DND-41 (cell line): ENCODE measurements around the gene CDCP1.

Experiments used
- ATAC-seq: fragments of 200-7000 bp; cut with Tn5 transposase; 3 replicates; pipeline ENCODE4 v1.9.1; 2021; ENCODE audit warnings: low read depth; ENCODE audit not compliant: insufficient read depth
- DNase-seq: peaks from one replicate; pipeline ENCODE4 v3.0.0-alpha.2; 2020
- H2AFZ ChIP-seq: 2 replicates; pipeline ENCODE4 v1.6.0; 2012; ENCODE audit warnings: low read depth, low read length
- H3K27ac ChIP-seq: 2 replicates; pipeline ENCODE4 v1.5.1; 2012; ENCODE audit warnings: low read length, inconsistent platforms
- H3K27me3 ChIP-seq: fragments of 200-600 bp; sonication (generic); 2 replicates; pipeline ENCODE4 v1.6.0; 2012; ENCODE audit warnings: low read length, mild to moderate bottlenecking, inconsistent platforms; ENCODE audit not compliant: insufficient read depth, poor library complexity
- H3K36me3 ChIP-seq: 2 replicates; pipeline ENCODE4 v1.5.1; 2012; ENCODE audit warnings: low read length, inconsistent platforms; ENCODE audit not compliant: insufficient read depth
- H3K4me1 ChIP-seq: 2 replicates; pipeline ENCODE4 v1.5.1; 2012; ENCODE audit warnings: mild to moderate bottlenecking, low read length; ENCODE audit not compliant: insufficient read depth
- H3K4me2 ChIP-seq: 2 replicates; pipeline ENCODE4 v1.6.0; 2012; ENCODE audit warnings: mild to moderate bottlenecking, moderate library complexity, low read length, inconsistent platforms; ENCODE audit not compliant: insufficient read depth
- H3K4me3 ChIP-seq, 2 experiments: fragments of 200-600 bp in 1 of 2; shearing (Covaris generic) in 1 of 2; 2 replicates each; pipeline ENCODE4 v1.5.1; 2012 to 2016; ENCODE audit warnings: inconsistent platforms in 2 of 2, low read length in 2 of 2, mild to moderate bottlenecking in 2 of 2, low read depth in 1 of 2, moderate library complexity in 1 of 2
- H3K79me2 ChIP-seq: 2 replicates; pipeline ENCODE4 v1.6.0; 2012; ENCODE audit warnings: low read length, inconsistent platforms; ENCODE audit not compliant: insufficient read depth
- H3K9ac ChIP-seq: 2 replicates; pipeline ENCODE4 v1.6.0; 2012; ENCODE audit warnings: low read depth, mild to moderate bottlenecking, inconsistent platforms, low read length, moderate library complexity
- H3K9me3 ChIP-seq: 2 replicates; pipeline ENCODE4 v1.5.1; 2012; ENCODE audit warnings: low read length, moderate library complexity, mild to moderate bottlenecking, inconsistent platforms; ENCODE audit not compliant: insufficient read depth, severe bottlenecking
- H4K20me1 ChIP-seq: 2 replicates; pipeline ENCODE4 v1.6.0; 2012; ENCODE audit warnings: low read length; ENCODE audit not compliant: insufficient read depth
- EZH2 ChIP-seq: IDR thresholded peaks from 3 replicates; pipeline ENCODE4 v1.6.1; 2012; ENCODE audit warnings: borderline replicate concordance, low read depth, mild to moderate bottlenecking, moderate library complexity, low read length, inconsistent platforms; ENCODE audit not compliant: severe bottlenecking
- TF ChIP-seq, protein P1 (sequence below): IDR thresholded peaks from 2 replicates; pipeline ENCODE4 v1.5.1; 2012; ENCODE audit warnings: borderline replicate concordance, low read length, moderate library complexity, mild to moderate bottlenecking; ENCODE audit not compliant: poor library complexity, severe bottlenecking; ENCODE audit errors: extremely low read depth

Gene CDCP1

DNA sequence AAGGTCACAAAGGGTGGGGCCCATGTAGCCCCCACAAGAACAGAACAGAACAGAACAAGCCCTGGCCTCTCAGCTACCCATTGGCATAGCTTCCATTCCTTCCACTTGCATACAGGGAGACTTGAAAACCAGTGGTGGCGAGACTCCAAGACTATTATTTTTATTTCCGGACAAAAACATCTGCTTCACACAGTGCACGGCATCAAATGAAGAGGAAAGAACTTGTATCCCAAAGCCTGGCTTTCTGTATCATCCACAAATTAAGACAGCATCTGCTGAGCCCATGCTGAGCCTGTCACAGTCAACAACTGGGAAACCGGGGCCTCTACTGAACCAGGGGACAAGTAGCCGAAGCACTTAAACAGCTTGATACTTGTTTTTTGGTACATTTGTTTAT is 64.0 kb downstream of the CDCP1 start:
- Histone ChIP-seq H3K9ac (no peak overlapping the region), H2AFZ (no peak overlapping the region)
- DNase-seq, result no peak

DNA sequence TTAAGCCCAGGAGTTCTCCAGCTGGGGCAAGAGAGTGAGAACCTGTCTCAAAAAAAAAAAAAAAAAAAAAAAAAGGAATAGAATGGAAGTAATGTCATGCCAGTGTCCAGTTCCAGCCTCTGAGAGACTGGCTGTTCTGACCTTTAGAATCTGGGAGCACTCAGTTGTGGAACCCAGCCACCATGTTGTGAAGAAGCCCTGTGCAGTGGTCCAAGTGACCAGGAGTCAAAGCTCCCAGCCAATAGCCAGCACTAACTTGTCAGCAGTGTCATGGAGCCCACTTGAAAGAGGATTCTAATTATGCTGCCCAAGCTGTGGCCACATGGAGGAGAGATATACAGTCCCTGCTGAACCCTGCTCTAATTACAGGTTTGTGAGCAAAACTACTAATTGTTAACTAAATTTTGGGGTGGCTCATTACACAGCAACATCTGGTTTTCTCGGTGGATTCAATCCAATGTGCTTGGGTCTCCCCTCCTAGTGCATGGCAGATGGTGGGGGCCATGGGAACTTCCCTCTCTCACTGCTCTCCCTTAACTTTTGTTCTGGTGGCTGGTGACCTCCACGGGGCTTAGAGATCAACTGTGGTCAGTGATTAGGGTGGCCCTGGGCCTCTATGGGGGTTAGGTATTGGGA is 64.6 kb downstream of the CDCP1 start:
- H3K9ac ChIP-seq, result no peak overlapping the region
- no peaks in the 10 kb centered on the region for H3K9me3 ChIP-seq
- TF ChIP-seq, protein P1, sequence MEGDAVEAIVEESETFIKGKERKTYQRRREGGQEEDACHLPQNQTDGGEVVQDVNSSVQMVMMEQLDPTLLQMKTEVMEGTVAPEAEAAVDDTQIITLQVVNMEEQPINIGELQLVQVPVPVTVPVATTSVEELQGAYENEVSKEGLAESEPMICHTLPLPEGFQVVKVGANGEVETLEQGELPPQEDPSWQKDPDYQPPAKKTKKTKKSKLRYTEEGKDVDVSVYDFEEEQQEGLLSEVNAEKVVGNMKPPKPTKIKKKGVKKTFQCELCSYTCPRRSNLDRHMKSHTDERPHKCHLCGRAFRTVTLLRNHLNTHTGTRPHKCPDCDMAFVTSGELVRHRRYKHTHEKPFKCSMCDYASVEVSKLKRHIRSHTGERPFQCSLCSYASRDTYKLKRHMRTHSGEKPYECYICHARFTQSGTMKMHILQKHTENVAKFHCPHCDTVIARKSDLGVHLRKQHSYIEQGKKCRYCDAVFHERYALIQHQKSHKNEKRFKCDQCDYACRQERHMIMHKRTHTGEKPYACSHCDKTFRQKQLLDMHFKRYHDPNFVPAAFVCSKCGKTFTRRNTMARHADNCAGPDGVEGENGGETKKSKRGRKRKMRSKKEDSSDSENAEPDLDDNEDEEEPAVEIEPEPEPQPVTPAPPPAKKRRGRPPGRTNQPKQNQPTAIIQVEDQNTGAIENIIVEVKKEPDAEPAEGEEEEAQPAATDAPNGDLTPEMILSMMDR, result no peak
- no peak for TF ChIP-seq EZH2
- DNase-seq, result no peak
- H3K4me3 ChIP-seq, result no peak overlapping the region
- no peaks in the 10 kb centered on the region for H3K4me1 ChIP-seq
- no peak for ATAC-seq
- no peak overlapping the region for H3K4me2 ChIP-seq
- H4K20me1 ChIP-seq, result no peaks in the 10 kb centered on the region
- no peak overlapping the region for H2AFZ ChIP-seq
- H3K27ac ChIP-seq, result no peak overlapping the region
- no peaks in the 10 kb centered on the region for H3K36me3 ChIP-seq
- H3K27me3 ChIP-seq, result peaks cover 4% of the 10 kb centered on the region
- no peaks in the 10 kb centered on the region for H3K79me2 ChIP-seq

More for the DNA sequence above, 64.0 kb downstream of the CDCP1 start:
- Histone ChIP-seq H3K4me1 (no peaks in the 10 kb centered on the region), H4K20me1 (no peaks in the 10 kb centered on the region), H3K27ac (no peak overlapping the region), H3K9me3 (no peaks in the 10 kb centered on the region), H3K27me3 (peaks cover 4% of the 10 kb centered on the region), H3K79me2 (no peaks in the 10 kb centered on the region), H3K4me3 (no peak overlapping the region), H3K36me3 (no peaks in the 10 kb centered on the region), H3K4me2 (no peak overlapping the region)
- no peak for TF ChIP-seq EZH2
- TF ChIP-seq, protein P1, result no peak
- no peak for ATAC-seq

DNA sequence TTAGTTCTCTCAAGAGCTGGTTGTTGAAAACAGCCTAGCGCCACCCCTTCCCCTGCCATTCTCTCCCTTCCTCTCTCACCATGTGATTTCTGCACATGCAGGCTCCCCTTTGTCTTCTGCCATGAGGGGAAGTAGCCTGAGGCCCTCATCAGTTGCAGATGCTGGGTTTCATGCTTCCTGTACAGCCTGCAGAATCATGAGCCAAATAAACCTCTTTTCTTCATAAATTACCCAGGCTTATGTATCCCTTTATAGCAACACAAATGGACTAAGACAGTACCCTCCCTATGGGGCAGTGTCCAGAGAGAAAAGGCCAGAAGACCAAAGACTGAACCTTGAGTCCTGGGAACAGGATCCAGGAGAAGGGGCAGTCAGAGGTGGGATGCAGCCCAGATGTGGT is 65.4 kb downstream of the CDCP1 start:
- ATAC-seq, result no peak
- no peaks in the 10 kb centered on the region for H3K4me1 ChIP-seq
- peaks cover 4% of the 10 kb centered on the region for H3K27me3 ChIP-seq
- DNase-seq, result no peak
- no peaks in the 10 kb centered on the region for H3K9me3 ChIP-seq
- no peak overlapping the region for H2AFZ ChIP-seq
- H3K79me2 ChIP-seq, result no peaks in the 10 kb centered on the region
- H3K36me3 ChIP-seq, result no peaks in the 10 kb centered on the region
- H3K4me3 ChIP-seq, result no peak overlapping the region
- no peak overlapping the region for H3K9ac ChIP-seq
- TF ChIP-seq EZH2, result no peak
- TF ChIP-seq, protein P1, result no peak
- H3K4me2 ChIP-seq, result no peak overlapping the region
- H4K20me1 ChIP-seq, result no peaks in the 10 kb centered on the region
- H3K27ac ChIP-seq, result no peak overlapping the region

DNA sequence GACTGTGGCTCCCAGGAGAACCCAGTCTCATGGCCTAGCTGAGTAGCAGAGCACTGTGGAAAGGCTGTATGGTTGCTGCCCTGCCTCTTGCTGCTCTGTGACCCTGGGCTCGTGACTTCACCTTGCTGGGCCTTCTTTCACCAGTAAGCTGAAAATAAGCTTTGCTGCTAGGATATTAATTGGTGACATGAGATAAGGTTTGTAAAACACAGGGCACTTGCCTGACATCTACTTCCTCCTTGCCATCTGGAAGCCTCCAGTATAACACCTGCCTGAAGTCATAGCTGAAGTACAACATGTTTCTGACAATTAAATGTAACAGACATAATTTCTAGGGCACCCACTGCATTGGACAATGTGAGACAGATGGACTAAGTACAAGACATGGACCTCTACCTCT is 66.5 kb downstream of the CDCP1 start:
- DNase-seq, result no peak
- Histone ChIP-seq H3K27ac (no peak overlapping the region), H2AFZ (no peak overlapping the region), H3K4me1 (no peaks in the 10 kb centered on the region), H3K79me2 (no peaks in the 10 kb centered on the region), H3K4me2 (no peak overlapping the region), H3K4me3 (no peak overlapping the region), H3K9me3 (no peaks in the 10 kb centered on the region), H3K36me3 (no peaks in the 10 kb centered on the region), H3K27me3 (peaks cover 4% of the 10 kb centered on the region), H4K20me1 (no peaks in the 10 kb centered on the region), H3K9ac (no peak overlapping the region)
- TF ChIP-seq, protein P1, result no peak
- TF ChIP-seq EZH2, result no peak
- no peak for ATAC-seq
